Skin of body (tissue), 2 donors: ENCODE results near the gene ACOX2. TPM values are rescaled to one million over a fixed set of nuclear protein-coding genes. Genes with fewer than 3 reads are reported as not detected.
A peak's percentile ranks its signal among the peaks of the same experiment; 100 is the strongest.
"Not testable (repeated sequence)": the region's sequence is repeated elsewhere in the genome, so short reads cannot be mapped to it uniquely, and the experiment has no call there.

ENCODE experiments used
- DNase-seq: peaks from one replicate; lab custom pipeline; 2025; lab: John Stamatoyannopoulos, UW
- total RNA-seq: library from RNA; depleted of rRNA; stranded (reverse); fragments of >200 nt; gene quantifications from one replicate; pipeline ENCODE4 v1.2.3, GENCODE V29; 2014

The ACOX2 gene
- total RNA-seq, 1 donor from 2014 or later: 15.8 TPM

DNA sequence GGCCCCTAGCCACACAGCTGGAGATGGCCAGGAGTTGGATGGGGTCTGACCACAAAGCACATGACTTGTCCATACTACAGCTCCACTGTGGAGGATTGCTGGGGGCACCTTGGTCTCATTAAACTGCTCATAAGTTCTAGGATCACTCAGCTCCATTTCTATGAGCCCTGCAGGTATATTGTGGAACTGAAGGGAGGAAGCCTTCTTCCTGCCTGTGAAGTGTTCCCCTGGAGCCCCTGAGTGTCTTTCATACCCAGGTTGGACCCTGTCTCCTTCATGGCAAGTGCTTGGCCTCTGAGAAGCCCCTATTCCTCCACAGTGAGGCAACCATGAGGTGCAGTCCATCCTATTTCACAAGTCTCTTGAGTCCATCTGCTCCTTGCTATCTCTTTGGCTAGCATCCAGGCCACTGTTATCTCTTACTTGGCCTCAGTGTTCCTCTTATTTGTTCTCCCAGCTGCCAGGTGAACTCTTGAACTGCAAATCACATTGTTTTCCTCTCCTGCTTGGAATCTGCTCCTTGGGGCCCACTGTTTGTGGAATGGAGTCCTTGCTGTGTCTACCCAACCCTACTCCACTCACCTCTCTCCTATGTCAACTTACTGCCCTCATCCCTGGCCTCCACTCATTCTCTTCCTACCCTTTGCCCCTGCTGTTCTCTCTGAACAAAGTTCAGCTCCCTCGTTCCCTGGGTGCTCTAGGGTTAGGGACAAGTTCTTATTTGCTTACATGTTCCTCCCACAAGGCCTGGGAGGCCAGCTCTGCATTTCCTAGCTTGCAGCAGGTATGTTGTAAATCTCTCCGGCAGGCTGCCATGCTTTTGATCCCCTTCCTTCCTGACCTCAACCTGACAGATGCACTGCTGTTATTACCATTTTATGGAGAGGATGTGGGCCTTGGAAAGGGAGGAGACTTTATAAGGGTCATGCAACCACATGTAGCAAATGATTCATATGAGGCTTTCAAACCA, 1.2 kb downstream of the ACOX2 start:
- no peak for DNase-seq

GRCh38 chr3:58534592-58535494, 2.1 kb downstream of the ACOX2 start:
- DNase-seq: no peak

DNA sequence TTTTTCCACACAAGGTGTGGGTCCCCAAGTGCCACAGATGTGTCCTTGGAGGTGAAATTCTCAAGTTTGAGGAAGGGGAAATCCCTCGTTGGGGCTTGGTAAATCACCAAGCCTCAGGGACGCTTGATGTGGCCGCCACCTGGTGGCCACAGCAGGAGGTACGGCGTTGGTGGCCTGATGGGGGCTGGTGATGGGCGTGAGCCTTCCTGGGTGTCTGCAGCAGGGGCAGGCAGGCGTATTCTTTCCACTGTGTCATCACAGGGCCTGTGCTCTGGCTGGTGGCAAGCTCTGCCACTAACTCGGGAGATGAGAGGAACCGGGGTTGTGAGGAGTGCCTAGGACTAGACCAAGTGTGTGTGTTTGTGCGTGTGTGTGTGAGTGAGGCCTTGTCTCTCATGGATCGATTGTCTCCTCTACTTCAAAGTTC, 4.2 kb downstream of the ACOX2 start:
- DNase-seq: peak; percentile 48

DNA sequence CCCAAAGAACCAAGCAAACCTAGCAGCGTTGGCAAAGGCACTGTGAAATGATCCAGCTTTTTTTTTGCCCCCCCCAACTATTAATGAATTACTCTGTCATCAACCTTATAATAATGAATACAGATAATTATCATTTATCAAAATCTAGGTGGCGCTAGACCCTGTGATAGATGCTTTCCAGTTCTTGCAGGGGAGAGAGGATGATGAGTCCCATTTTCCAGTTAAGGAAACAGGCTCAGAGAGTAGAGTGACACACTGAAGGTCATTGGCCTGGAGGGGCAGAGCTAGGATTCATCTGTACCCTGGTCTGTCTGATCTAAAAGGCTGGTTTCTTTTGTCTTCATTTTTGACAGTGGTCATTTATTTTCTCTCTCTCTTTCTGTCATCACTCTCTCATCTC, 5.0 kb downstream of the ACOX2 start:
- no peak for DNase-seq

- no peak for DNase-seq
Measured at GRCh38 chr3:58531555-58531954, 5.4 kb downstream of the ACOX2 start.

DNA sequence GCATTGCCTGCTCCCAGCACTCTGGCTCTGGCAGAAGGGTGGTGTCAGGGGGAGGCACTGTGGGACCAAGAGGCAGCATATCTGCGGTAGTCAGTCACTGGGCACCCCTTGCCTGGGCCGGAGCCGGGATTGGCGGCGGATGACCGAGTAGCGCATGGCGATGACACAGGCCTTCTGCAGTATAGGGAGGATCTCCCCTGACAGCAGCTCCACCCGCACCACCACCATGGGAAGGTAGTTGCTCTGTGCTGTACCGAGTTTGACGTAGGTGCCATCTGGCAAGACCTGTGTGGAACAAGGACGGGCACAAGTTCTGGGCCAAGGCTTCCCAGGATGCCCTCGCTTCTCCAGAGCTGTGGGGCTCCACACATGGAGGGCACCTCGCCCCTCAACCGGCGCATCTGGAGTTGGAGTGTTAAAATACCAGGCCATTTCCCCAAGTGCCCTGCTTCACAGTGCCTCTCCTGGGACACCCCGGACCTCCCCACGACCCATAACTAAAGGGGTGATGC, 6.6 kb downstream of the ACOX2 start:
- no peak for DNase-seq

DNA sequence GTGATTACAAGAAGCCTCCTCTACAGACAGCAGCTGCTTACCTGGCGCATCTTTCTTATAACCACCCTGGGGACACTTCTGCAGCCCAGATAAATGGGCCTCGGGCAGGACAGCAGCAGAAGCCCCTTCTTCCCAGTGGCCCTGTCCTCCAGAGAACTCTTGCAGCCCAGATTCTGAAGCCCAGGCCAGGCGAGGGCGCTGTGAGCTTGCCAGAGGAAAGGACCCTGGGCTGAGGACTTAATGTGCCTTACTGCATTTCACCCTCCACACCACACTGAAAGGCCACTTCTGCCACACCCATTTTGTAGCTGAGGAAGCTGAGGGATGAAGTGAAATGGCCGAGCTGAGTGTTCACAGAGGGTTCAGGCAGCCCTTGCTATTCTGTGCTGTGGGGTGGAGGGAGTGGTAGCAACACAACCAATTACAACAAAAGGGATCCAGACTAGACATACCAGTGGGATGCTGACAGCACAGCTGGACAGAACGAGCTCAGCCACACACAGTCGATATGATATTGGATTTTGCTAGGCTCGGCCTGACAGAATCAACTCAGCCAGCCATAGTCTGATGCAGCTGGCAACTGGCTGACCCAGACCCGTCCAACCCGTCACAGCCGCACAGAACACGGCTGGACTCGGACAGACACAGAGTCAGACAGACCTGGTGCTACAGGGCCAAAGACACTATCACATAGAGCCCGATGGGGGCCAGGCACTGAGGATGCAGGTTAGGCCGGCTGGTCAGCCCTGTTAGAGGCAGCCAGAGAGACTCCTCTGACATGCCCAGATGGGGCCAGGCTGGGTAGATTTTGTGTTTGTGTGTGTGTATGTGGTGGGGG, 7.3 kb downstream of the ACOX2 start:
- DNase-seq: no peak

GRCh38 chr3:58528629-58529028, 8.4 kb downstream of the ACOX2 start:
- no peak for DNase-seq

DNA sequence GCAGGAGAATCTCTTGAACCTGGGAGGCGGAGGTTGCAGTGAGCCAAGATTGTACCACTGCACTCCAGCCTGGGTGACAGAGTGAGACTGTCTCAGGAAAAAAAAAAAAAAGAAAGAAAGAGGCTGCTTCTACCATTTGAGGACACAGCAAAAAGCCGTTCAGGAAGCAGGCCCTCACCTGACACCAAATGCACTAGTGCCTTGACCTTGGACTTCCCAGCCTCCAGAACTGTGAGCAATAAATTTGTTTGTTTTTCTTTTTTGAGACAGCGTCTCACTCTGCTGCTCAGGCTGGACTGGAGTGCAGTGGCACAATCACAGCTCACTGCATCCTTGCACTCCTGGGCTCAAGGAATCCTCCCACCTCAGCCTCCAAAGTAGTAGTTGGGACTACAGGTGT, 9.6 kb downstream of the ACOX2 start:
- not testable (repeated sequence) for DNase-seq

DNA sequence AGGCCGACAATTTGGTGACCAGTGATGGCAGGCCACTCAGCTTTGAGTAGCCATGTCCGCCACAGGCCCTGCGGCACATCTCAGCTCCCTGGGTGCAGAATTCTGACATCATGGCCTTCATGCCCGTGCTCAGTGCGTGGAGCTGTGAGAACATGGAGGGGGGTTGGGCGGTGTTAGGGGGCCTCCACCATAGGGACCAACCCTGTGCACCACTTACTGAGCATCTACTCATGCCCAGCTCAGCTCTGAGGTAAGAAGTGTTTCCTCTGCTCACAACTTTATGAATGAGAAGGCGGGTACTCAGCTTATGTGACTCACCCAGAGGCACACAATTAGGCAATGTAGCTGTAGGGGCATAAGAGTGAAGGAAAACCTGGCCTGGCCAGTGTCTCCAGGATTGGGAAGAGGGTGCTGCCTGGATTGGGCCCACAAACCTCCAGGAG, 10.5 kb downstream of the ACOX2 start:
- DNase-seq: no peak

GRCh38 chr3:58524326-58524888, 12.6 kb downstream of the ACOX2 start:
- no peak for DNase-seq

- no peak for DNase-seq
Measured at GRCh38 chr3:58522759-58523425, 14.1 kb downstream of the ACOX2 start.

DNA sequence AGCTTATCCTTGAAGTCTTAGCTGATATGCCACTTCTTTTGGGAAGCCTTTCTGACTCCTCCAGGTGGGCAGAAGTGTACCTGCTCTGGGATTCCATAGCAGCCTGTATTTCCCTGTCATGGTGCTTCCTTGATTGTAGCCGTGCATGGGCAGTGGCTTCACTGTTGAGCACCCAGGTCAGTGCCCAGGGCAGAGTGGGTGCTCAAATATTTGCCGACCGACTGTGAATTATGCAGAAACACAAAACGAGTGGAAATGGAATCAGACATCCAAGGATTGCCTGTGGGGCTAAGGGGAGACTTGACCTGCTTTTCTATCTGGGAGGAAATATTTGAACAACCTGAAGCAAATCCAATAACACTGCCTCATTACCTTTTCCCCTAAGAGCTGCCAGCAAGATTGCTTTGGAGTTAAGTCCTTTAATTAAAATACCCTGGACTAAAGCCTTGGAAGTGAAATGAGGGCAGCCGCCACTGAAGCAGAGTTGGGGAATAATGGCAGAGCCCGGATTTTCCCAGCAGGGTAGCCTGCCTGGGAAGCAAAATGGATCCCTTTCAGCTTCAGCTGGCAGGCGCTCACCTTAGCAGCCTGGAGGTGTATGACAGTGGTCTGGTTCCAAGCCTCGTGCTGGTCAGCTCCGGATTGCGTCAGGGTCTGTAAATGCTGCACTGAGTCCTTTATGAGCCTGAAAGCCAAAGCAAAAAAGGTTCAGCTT, 14.9 kb downstream of the ACOX2 start:
- no peak for DNase-seq

GRCh38 chr3:58521336-58521670, 15.7 kb downstream of the ACOX2 start:
- no peak for DNase-seq

GRCh38 chr3:58520403-58521335, 16.3 kb downstream of the ACOX2 start:
- no peak for DNase-seq

- DNase-seq: no peak
Measured at GRCh38 chr3:58519668-58520402, 17.2 kb downstream of the ACOX2 start.

- DNase-seq: no peak
Measured at GRCh38 chr3:58518291-58518789, 18.6 kb downstream of the ACOX2 start.
